A673 (cell line): ENCODE results near the gene CDYL2.

Experiments used
- CTCF ChIP-seq: fragments of 300-800, 200-600 bp; sonication (generic); conservative IDR thresholded peaks from 2 replicates; pipeline ENCODE4 v1.5.1; 2017; ENCODE audit warnings: low read depth, mild to moderate bottlenecking, antibody characterized with exemption, low read length, moderate library complexity, mixed read lengths
- EZH2 ChIP-seq: fragments of 200-600 bp; sonication (generic); IDR thresholded peaks from 2 replicates; pipeline ENCODE4 v1.6.1; 2017; ENCODE audit warnings: borderline replicate concordance, low read depth, mild to moderate bottlenecking, mixed read lengths, antibody characterized with exemption, low read length; ENCODE audit not compliant: poor library complexity, severe bottlenecking

- no peak for TF ChIP-seq CTCF
- TF ChIP-seq EZH2, result no peak
Observed at GRCh38 chr16:80602894-80603293, 201.5 kb downstream of the CDYL2 start.
